Retinal pigment epithelial cell (primary cell): ENCODE results near the gene GATA5.

ENCODE experiments used
- DNase-seq: peaks from one replicate; pipeline ENCODE4 v3.0.0-alpha.2; 2010; ENCODE audit warnings: low read depth
- H3K4me3 ChIP-seq: 2 replicates; pipeline ENCODE4 v1.5.1; 2011; ENCODE audit warnings: mild to moderate bottlenecking, low read length, control low read depth, moderate library complexity
- CTCF ChIP-seq: conservative IDR thresholded peaks from 2 replicates; pipeline ENCODE4 v1.5.1; 2011; ENCODE audit warnings: low read depth, low read length, control low read depth, inconsistent platforms

Gene GATA5

GRCh38 chr20:62430866-62431447, 44.8 kb downstream of the GATA5 start:
- no peak for DNase-seq
- H3K4me3 ChIP-seq: no peak overlapping the region
- no peak for TF ChIP-seq CTCF

- H3K4me3 ChIP-seq: no peak overlapping the region
- TF ChIP-seq CTCF: no peak
- no peak for DNase-seq
Observed at GRCh38 chr20:62430311-62430853, 45.4 kb downstream of the GATA5 start.

- TF ChIP-seq CTCF: no peak
- no peak for DNase-seq
- H3K4me3 ChIP-seq: no peak overlapping the region
Observed at GRCh38 chr20:62429455-62430310, 46.1 kb downstream of the GATA5 start.

GRCh38 chr20:62428396-62429295, 47.1 kb downstream of the GATA5 start:
- H3K4me3 ChIP-seq: no peak overlapping the region
- no peak for TF ChIP-seq CTCF
- DNase-seq: no peak

GRCh38 chr20:62428002-62428372, 47.8 kb downstream of the GATA5 start:
- no peak overlapping the region for H3K4me3 ChIP-seq
- no peak for DNase-seq
- TF ChIP-seq CTCF: no peak

- TF ChIP-seq CTCF: no peak
- no peak within 1 kb of the TSS for H3K4me3 ChIP-seq
- no peak for DNase-seq
Observed at GRCh38 chr20:62427172-62428001, 48.4 kb downstream of the GATA5 start, which contains the start of gene RBBP8NL. Gene RBBP8NL (minus strand): TSS chr20:62427539. CDS start chr20:62419647, 7,892 bp downstream.
